Stomach (tissue), 4 donors: Measurements from ENCODE around the gene TMEM80.

ENCODE experiments used
- EP300 ChIP-seq: sonication (generic); formaldehyde crosslinking; IDR thresholded peaks from one replicate; pipeline ENCODE4 v1.6.1; 2017; ENCODE audit warnings: antibody characterized with exemption
- POLR2A ChIP-seq, 4 donors: fragments of 450-650 bp; IDR thresholded peaks; one replicate each; pipeline ENCODE4 v1.6.1; 2016; ENCODE audit warnings: antibody characterized with exemption in 4 of 4, control low read depth in 2 of 4, mild to moderate bottlenecking in 1 of 4, moderate library complexity in 1 of 4
- POLR2AphosphoS5 ChIP-seq, 3 donors: sonication (generic); formaldehyde crosslinking; IDR thresholded peaks; one replicate each; pipeline ENCODE4 v1.6.1; 2016; ENCODE audit warnings: antibody characterized with exemption in 3 of 3
- TF ChIP-seq, protein P1 (sequence below), 7 experiments: fragments of 450-650 bp in 4 of 7; fragments of 200-600 bp in 3 of 7; sonication (generic) in 3 of 7; IDR thresholded peaks; one replicate each; pipeline ENCODE4 v1.5.1; 2016 to 2019; ENCODE audit warnings: antibody characterized with exemption in 7 of 7, control low read depth in 2 of 7, mild to moderate bottlenecking in 1 of 7

DNA sequence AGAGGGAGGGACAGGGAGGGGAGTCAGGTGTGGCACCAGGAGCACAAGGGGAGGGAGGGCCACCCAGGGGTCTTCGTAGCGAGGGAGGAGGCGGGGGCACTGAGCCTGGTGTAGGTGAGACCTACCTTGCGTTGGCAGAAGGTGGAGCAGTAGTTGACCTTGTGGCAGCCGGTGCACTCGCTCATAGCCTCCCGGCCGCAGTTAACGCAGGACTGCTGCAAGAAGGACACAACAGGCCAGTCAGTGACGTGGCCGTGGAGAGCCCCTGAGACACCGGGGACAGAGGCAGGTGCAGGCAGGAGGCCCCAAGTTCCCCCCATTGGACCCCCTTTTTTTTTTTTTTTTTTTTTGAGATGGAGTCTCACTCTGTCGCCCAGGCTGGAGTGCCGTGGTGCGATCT, 41.8 kb upstream of the TMEM80 start:
- TF ChIP-seq EP300 (no peak), POLR2A (IDR thresholded peaks at IDR 0.05) (no peak), POLR2AphosphoS5 (IDR thresholded peaks at IDR 0.05) (no peak)
- TF ChIP-seq, protein P1, sequence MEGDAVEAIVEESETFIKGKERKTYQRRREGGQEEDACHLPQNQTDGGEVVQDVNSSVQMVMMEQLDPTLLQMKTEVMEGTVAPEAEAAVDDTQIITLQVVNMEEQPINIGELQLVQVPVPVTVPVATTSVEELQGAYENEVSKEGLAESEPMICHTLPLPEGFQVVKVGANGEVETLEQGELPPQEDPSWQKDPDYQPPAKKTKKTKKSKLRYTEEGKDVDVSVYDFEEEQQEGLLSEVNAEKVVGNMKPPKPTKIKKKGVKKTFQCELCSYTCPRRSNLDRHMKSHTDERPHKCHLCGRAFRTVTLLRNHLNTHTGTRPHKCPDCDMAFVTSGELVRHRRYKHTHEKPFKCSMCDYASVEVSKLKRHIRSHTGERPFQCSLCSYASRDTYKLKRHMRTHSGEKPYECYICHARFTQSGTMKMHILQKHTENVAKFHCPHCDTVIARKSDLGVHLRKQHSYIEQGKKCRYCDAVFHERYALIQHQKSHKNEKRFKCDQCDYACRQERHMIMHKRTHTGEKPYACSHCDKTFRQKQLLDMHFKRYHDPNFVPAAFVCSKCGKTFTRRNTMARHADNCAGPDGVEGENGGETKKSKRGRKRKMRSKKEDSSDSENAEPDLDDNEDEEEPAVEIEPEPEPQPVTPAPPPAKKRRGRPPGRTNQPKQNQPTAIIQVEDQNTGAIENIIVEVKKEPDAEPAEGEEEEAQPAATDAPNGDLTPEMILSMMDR (IDR thresholded peaks at IDR 0.05), result no peak
